Brain pericyte (primary cell): ENCODE data around the gene SAMD4B.

ENCODE experiments used
- DNase-seq: peaks from one replicate; pipeline ENCODE4 v3.0.0-alpha.2; 2012; ENCODE audit warnings: low read depth, low spot score

The SAMD4B gene

DNA sequence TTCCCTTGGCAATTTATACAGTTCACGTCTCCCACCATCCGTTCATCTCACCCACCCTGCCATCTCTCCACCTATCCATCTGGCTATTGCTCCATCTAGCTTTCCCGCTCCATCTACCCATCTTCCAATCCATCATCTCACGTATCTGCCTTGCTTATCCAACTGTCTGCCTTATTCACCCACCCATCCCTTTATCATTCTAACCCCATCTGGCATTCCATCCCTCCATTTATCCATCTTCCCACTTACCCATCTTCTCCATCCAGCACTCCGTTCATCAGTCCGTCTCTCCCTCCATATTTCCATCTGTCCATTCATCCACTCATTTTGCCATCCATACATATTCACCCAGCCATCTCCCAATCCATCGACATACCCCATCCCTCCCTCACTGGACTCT lies 83.5 kb downstream of the SAMD4B start:
- DNase-seq, result no peak

DNA sequence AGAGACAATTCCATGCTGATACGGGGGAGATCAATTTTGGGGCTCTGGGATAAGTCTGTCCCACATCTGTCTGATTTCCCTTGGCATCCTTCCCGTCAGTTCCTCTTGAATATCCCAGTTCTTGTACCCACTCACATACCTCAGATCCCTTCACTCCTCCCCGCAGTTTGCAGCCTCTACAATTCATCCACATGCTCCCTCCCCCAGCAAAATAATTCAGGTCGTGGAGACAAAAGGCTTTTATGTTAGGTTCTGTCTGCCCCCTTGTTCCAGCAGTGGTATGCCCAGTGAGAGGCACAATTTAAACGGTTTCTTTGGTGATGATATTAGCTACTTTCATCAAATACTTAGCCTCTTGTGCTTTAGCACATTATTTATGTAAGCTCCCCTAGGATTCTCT lies 83.9 kb downstream of the SAMD4B start:
- no peak for DNase-seq

DNA sequence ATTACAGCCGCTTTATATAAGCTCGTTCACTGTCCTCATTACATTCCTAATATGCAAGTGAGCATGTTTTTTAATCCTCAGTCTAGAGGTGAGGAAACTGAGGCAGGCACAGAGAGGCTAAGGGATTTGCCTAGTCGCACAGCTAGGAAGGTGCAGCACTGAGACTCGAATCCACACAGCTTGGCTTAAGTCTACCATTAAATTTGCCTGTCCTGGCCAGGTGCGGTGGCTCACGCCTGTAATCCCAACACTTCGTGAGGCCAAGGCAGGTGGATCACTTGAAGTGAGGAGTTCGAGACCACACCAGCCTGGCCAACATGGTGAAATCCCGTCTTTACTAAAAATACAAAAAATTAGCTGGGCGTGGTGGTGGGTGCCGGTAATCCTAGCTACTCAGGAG lies 85.5 kb downstream of the SAMD4B start:
- no peak for DNase-seq

DNA sequence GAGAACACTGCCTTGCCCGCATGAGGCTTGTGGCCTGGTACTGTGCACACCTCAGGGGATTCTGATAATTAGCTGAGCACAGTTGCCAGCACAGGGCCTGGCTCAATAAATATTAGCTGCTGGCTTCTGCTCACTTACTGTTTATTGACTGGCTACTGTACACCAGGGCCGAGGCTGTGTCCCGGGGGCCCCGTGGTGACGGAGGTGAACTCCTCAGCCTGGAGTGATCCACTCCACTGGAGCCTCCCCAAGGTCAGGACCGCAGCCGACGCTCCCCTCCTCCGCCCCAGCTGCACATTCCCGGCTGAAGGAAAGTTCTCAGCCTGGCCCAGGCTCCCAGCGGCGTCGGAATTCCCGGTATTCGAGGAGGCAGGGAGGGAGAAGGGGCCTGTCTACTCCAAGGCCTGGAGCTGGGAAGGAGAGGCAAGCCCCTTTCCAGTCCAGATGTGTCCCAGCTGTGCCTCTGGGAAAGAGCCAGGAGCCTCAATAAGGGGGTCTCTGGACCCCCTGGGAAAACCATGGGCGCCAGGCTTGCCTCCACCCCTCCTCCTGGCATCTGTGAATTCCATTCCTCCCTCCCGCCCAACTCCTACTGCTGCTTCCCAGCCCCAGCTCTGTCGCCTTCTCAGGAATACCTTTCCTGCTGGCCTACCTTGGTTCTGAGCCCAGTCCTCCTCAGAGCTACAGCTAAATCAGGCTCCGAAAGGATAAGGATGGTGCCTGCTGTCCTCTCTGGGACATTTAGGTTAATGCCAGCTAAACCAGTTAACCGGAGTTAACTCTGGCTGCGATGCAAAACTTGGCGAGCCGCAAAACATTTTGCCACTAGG lies 86.3 kb downstream of the SAMD4B start:
- DNase-seq, result peak; percentile 89

DNA sequence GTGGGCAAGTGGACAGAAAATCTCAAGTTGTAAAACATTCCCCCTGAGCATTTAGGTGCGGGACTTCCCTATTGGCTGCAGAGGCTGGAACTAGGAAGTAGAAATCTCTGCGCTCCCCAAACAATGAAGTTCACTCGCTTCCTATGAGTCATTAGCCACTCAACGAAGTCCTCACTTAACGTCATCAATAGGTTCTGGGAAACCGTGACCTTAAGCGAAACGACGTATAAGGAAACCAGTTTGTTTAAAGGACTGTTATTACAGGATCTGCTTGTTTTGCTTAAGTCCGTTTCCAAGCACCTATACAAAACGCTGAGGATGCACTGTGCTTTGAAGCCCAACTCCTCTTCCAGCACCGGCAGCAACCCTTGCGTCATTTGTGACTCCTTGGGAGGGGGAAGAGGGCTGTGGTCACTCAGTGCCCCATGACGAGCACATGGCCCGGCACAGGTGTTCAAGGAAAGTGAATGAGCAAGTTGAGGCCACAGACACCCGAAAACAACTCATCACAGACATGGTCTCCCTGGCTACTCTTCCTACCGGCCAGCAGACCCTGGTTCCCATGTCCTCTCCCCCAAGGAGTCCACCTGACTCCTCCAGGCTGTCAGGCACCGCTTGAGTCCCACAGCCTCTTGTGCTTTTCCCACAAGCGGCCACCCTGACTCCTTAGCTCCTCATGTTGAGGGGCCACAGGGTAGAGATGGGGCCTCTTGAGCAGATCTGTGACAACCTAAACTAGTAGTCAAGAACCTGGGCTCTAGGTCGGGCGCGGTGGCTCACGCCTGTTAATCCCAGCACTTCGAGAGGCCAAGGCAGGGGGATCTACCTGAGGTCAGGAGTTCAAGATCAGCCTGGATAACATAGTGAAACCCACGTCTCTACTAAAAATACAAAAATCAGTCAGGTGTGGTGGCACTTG lies 88.7 kb downstream of the SAMD4B start:
- peak; percentile 97 for DNase-seq

DNA sequence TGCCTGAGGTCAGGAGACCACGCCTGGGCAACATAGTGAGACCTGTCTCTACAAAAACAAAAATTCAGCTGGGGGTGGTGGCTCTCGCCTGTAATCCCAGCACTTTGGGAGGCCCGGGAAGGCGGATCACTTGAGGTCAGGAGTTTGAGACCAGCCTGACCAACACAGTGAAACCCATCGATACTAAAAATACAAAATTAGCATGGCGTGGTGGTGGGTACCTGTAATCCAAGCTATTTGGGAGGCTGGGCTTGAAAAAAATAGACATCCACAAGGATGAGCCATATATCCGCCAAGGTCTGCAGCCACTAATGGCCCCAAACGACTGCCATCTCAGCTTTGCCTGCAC lies 90.4 kb downstream of the SAMD4B start:
- no peak for DNase-seq

DNA sequence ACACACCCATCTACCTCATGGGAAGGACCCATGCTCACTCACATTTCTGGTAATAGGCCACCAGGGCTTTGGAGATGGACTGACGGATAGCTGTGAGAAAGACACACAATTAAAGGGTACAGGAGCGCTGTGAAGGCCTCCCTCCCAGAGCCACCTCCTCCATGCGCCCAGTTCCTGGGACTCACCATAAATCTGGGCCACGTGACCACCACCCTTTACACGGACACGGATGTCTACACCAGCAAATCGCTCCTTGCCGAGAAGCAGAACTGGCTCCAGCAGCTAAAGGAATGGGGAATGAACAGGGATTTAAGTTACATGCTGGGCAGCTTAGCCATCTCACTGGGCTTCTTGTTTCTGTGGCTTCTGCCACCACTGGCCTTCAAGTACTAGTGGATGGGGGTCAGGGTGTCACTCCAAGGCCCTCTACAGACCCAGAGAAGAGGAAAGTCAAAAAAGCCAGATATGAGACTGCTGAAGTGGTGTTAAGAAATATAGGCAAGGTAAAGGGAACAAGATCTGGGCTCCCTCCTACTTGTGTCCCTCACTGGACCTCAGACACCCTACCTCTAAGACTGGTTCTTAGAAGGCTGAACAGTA lies 91.4 kb downstream of the SAMD4B start:
- no peak for DNase-seq

DNA sequence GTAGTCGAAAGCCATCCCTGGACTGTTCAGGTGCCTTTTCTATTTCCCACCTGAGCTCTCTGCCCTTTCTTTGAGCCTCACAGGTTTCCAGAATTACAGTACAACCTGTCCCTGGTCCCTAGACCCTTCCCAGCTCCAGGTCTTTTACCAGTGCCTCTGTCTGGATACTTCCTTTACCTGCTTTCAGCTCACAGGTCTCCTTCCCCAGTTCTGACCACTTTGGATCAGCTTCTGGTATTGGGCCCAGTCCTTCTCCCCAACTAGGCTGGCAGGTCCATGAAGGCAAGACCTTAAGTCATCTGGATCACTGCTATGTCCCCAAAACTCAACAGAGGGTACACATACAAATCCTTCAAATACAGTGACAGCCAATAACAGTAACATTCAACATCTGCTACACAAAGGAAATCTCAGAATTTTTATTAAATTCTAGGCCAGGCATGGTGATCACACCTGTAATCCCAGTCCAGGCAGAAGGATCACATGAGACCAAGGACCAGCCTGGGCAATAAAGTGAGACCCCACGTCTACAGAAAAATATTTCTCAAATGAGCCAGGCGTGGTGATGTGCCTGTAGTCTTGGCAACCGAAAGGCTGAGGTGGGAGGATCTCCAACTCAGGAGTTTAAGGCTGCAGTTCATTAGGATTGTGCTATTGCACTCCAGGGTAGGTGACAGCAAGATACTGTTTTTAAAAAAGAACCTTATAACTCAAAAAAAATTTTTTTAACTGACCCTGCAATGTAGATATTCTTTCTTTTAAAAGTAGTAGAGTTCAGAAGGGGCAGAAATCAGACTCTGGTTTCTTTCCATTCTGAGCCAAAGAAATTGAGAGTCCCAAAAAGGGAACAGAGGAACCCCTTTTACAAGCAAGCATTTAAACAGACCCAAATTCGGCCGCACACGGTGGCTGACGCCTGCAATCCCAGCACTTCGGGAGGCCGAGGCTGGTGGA lies 92.2 kb downstream of the SAMD4B start:
- DNase-seq, result no peak
